Activated T-cell treated with anti-CD3 and anti-CD28 coated beads, Interleukin-2, amount 50 U/mL, for 72 hours (primary cell): ENCODE results near the gene WEE1. TPM values are rescaled to one million over a fixed set of nuclear protein-coding genes. Genes with fewer than 3 reads are reported as not detected.
"Not testable (repeated sequence)": the region's sequence is repeated elsewhere in the genome, so short reads cannot be mapped to it uniquely, and the experiment has no call there.

Source experiments
- ATAC-seq, 2 donors: fragments of 150-1000 bp; cut with Tn5 transposase; replicated peaks in 1 of 2; 2 replicates each; pipeline ENCODE4 v1.10.0; 2021; ENCODE audit warnings: moderate library complexity in 2 of 2, mild to moderate bottlenecking in 1 of 2
- DNase-seq, 2 donors: peaks; one replicate each; pipeline ENCODE4 v3.0.0; 2021 to 2022; ENCODE audit warnings: mixed read lengths in 1 of 2
- H3K27ac Mint-ChIP-seq: one replicate; pipeline ENCODE4 v1.8.0; 2022; ENCODE audit warnings: mild to moderate bottlenecking, moderate library complexity, mixed read lengths
- H3K27me3 Mint-ChIP-seq: one replicate; pipeline ENCODE4 v1.8.0; 2022; ENCODE audit warnings: low read depth, mixed read lengths
- H3K36me3 Mint-ChIP-seq, 2 donors: one replicate each; pipeline ENCODE4 v1.8.0; 2022; ENCODE audit warnings: mixed read lengths in 2 of 2, mild to moderate bottlenecking in 1 of 2; ENCODE audit not compliant: insufficient read depth in 2 of 2
- H3K4me1 Mint-ChIP-seq: one replicate; pipeline ENCODE4 v1.8.0; 2022; ENCODE audit warnings: low read depth, mixed read lengths
- H3K4me3 Mint-ChIP-seq, 2 donors: one replicate each; pipeline ENCODE4 v1.8.0; 2022; ENCODE audit warnings: mild to moderate bottlenecking in 2 of 2, mixed read lengths in 2 of 2, moderate library complexity in 2 of 2
- H3K9me3 Mint-ChIP-seq, 2 donors: one replicate each; pipeline ENCODE4 v1.8.0; 2022; ENCODE audit warnings: mixed read lengths in 2 of 2
- total RNA-seq, 2 donors: library from RNA; stranded (reverse); gene quantifications; one replicate each; pipeline ENCODE4 v1.2.3, GENCODE V29; 2022

WEE1 gene
- total RNA-seq, 2 donors from 2014 or later: 41.6 to 45.5 TPM

GRCh38 chr11:9594267-9595046 is 21.0 kb downstream of the WEE1 start:
- peaks cover 0 to 10% of the 10 kb centered on the region in 2 donors for H3K36me3 Mint-ChIP-seq
- H3K9me3 Mint-ChIP-seq: no peaks in the 10 kb centered on the region
- no peaks in the 10 kb centered on the region for H3K4me1 Mint-ChIP-seq
- no peak overlapping the region for H3K27ac Mint-ChIP-seq
- H3K4me3 Mint-ChIP-seq: no peak overlapping the region
- DNase-seq: no peak
- no peak for ATAC-seq
- no peaks in the 10 kb centered on the region for H3K27me3 Mint-ChIP-seq

DNA sequence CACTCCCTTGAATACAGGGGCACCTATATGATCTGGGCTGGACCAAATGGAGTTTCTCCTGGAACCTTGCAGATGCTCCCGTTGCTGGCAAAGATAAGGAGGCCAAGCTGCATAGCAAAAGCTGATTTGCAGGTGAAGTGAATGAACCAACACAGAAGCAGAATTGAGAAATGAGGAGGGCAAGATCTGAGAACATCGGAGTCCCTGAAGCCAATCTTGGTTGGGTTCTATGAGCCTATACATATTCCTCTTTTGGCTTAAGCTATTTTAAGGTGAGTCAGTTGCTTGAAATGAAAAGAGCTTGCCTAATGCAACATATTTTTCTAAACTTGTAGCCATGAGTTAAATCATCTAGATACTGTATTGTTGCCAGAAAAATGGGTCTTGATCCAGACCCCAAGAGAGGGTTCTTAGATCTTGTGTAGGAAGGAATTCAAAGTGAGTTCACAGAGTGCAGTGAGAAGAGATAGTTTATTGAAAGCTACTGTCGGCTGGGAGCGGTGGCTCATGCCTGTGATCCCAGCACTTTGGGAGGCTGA is 23.5 kb downstream of the WEE1 start:
- no peak for ATAC-seq
- no peak overlapping the region for H3K27ac Mint-ChIP-seq
- no peaks in the 10 kb centered on the region for H3K9me3 Mint-ChIP-seq
- no peak overlapping the region for H3K4me3 Mint-ChIP-seq
- H3K27me3 Mint-ChIP-seq: no peaks in the 10 kb centered on the region
- no peaks in the 10 kb centered on the region for H3K36me3 Mint-ChIP-seq
- DNase-seq: no peak
- H3K4me1 Mint-ChIP-seq: peaks cover 21% of the 10 kb centered on the region

DNA sequence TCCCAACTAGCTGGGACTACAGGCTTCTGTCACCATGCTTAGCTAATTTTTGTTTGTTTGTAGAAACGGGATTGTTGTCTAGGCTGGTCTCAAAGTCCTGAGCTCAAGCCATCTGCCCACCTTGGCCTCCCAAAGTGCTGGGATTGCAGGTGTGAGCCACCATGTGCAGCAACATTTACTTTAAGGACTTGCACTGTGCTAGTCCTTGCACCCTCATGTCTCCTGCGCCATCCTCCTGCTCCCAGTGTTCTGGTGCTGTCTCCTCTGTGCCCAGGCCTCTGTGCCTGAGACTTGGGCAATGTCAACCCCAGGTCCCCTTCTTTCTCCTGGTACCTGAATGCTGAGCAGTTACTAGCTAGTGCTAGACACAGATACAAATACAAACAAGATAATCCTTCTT is 26.7 kb downstream of the WEE1 start:
- H3K36me3 Mint-ChIP-seq: no peaks in the 10 kb centered on the region
- ATAC-seq (no peak), DNase-seq (no peak)
- H3K4me3 Mint-ChIP-seq: peak overlapping the region in 1 of 2 donors; percentile 75
- no peak overlapping the region for H3K27ac Mint-ChIP-seq
- H3K9me3 Mint-ChIP-seq: no peaks in the 10 kb centered on the region
- no peaks in the 10 kb centered on the region for H3K27me3 Mint-ChIP-seq
- peaks cover 37% of the 10 kb centered on the region for H3K4me1 Mint-ChIP-seq

DNA sequence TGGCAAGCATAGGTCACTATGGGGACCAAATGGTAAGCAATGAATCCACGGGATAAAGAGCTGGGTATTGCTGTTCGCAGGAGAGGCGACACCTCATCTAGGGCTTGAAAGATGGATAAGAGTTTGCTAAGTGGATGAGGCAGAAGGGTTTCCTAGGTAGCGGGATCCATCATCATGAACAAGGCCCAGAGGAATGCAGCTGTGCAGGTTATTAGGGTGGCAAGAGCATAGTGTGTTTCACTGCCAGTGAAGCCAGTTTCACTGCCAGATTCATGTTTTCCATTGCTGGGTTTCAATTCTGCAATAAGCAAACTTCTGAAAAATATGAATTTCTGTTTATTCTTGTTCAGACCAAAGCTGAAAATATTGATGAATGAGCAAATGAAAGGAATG is 27.2 kb downstream of the WEE1 start:
- Mint-ChIP-seq H3K4me3 (peak overlapping the region; percentile 75 to 83), H3K36me3 (no peaks in the 10 kb centered on the region), H3K4me1 (peaks cover 37% of the 10 kb centered on the region), H3K9me3 (no peaks in the 10 kb centered on the region), H3K27ac (peak overlapping the region; percentile 66), H3K27me3 (no peaks in the 10 kb centered on the region)
- DNase-seq (peak in 1 of 2 donors; percentile 19), ATAC-seq (peak; percentile 27 to 40)

GRCh38 chr11:9601037-9601875 is 27.8 kb downstream of the WEE1 start:
- DNase-seq (peak; percentile 81 to 86), ATAC-seq (peak; percentile 86 to 92)
- H3K4me1 Mint-ChIP-seq: peaks cover 37% of the 10 kb centered on the region
- H3K9me3 Mint-ChIP-seq: no peaks in the 10 kb centered on the region
- peak overlapping the region; percentile 66 for H3K27ac Mint-ChIP-seq
- no peaks in the 10 kb centered on the region for H3K36me3 Mint-ChIP-seq
- H3K27me3 Mint-ChIP-seq: no peaks in the 10 kb centered on the region
- H3K4me3 Mint-ChIP-seq: peak overlapping the region; percentile 75 to 83

DNA sequence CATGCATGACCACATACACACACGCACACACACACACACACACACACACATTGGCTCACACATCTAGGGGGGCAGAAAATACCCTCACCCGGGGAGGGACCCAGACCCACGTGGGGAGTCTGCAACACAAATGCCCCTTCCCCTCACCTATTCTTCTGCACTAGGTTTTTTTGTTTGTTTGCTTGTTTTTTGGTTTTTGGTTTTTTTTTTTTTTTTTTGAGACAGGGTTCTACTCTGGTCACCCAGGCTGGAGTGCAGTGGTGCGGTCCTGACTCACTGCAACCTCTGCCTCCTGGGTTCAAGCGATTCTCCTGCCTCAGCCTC is 28.4 kb downstream of the WEE1 start:
- peaks cover 37% of the 10 kb centered on the region for H3K4me1 Mint-ChIP-seq
- no peaks in the 10 kb centered on the region for H3K9me3 Mint-ChIP-seq
- H3K4me3 Mint-ChIP-seq: peak overlapping the region; percentile 75 to 83
- ATAC-seq (peak; percentile 20 to 30), DNase-seq (no peak)
- peaks cover 4% of the 10 kb centered on the region for H3K27me3 Mint-ChIP-seq
- H3K36me3 Mint-ChIP-seq: no peaks in the 10 kb centered on the region
- no peak overlapping the region for H3K27ac Mint-ChIP-seq

DNA sequence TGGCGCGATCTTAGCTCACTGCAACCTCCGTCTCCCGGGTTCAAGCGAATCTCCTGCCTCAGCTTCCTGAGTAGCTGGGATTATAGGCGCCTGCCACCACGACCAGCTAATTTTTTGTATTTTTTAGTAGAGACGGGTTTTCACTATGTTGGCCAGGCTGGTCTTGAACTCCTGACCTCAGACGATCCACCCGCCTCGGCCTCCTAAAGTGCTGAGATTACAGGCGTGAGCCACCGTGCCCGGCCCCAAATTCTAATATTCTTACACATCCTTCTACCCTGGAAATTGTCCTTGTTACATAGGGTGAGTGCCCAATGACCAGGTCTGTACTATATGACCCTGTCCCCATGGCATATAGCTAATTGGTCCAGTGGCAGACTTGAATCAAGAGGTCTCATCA is 29.7 kb downstream of the WEE1 start:
- not testable (repeated sequence) for H3K4me3 Mint-ChIP-seq, ATAC-seq, H3K27ac Mint-ChIP-seq, DNase-seq, H3K27me3 Mint-ChIP-seq, H3K36me3 Mint-ChIP-seq, H3K9me3 Mint-ChIP-seq
- peaks cover 37% of the 10 kb centered on the region for H3K4me1 Mint-ChIP-seq

- peaks cover 45% of the 10 kb centered on the region for H3K4me1 Mint-ChIP-seq
- H3K27me3 Mint-ChIP-seq: peaks cover 6% of the 10 kb centered on the region
- peak overlapping the region in 1 of 2 donors; percentile 12 for H3K4me3 Mint-ChIP-seq
- ATAC-seq: peak; percentile 17 to 46
- no peaks in the 10 kb centered on the region for H3K9me3 Mint-ChIP-seq
- peak in 1 of 2 donors; percentile 19 for DNase-seq
- peaks cover under 1 to 1% of the 10 kb centered on the region in 2 donors for H3K36me3 Mint-ChIP-seq
- H3K27ac Mint-ChIP-seq: no peak overlapping the region
Measured at GRCh38 chr11:9604134-9604533, 30.7 kb downstream of the WEE1 start.

- Mint-ChIP-seq H3K9me3 (no peaks in the 10 kb centered on the region), H3K27ac (no peak overlapping the region), H3K4me3 (no peak overlapping the region), H3K4me1 (peaks cover 41% of the 10 kb centered on the region), H3K27me3 (peaks cover 6% of the 10 kb centered on the region), H3K36me3 (peaks cover 1 to 3% of the 10 kb centered on the region in 2 donors)
- DNase-seq (no peak), ATAC-seq (no peak)
Measured at GRCh38 chr11:9605742-9606141, 32.3 kb downstream of the WEE1 start.

- ATAC-seq (no peak), DNase-seq (no peak)
- Mint-ChIP-seq H3K27ac (no peak overlapping the region), H3K27me3 (peaks cover 6% of the 10 kb centered on the region), H3K9me3 (no peaks in the 10 kb centered on the region), H3K4me3 (no peak overlapping the region), H3K4me1 (peaks cover 39% of the 10 kb centered on the region), H3K36me3 (peaks cover 1 to 3% of the 10 kb centered on the region in 2 donors)
Measured at GRCh38 chr11:9606809-9607510, 33.5 kb downstream of the WEE1 start.

DNA sequence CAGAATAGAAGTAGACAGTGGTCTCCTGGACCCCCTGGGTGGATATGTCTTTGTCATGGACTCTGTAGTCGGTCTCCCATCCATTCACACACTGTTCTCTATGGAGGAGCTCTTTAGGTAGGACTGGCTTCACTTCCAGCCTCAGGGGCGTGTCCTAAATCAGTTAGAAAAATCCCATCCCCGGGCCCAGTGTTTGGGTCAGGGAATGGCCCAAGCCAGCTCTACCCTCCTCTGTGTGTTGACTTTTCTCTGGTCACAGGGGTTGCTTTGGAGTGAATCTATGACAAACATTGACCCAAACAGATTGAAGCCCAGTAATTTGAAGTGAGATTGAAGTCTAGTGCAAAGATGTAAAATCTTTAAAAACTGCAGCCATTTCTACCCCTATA is 34.0 kb downstream of the WEE1 start:
- H3K27ac Mint-ChIP-seq: no peak overlapping the region
- H3K36me3 Mint-ChIP-seq: peaks cover 1 to 3% of the 10 kb centered on the region in 2 donors
- no peak overlapping the region for H3K4me3 Mint-ChIP-seq
- DNase-seq (no peak), ATAC-seq (no peak)
- no peaks in the 10 kb centered on the region for H3K9me3 Mint-ChIP-seq
- H3K4me1 Mint-ChIP-seq: peaks cover 38% of the 10 kb centered on the region
- H3K27me3 Mint-ChIP-seq: peaks cover 6% of the 10 kb centered on the region

GRCh38 chr11:9609002-9609759 is 35.7 kb downstream of the WEE1 start:
- Mint-ChIP-seq H3K27me3 (peaks cover 6% of the 10 kb centered on the region), H3K4me1 (peaks cover 43% of the 10 kb centered on the region), H3K36me3 (peaks cover 1 to 3% of the 10 kb centered on the region in 2 donors), H3K4me3 (no peak overlapping the region), H3K9me3 (no peaks in the 10 kb centered on the region), H3K27ac (no peak overlapping the region)
- no peak for DNase-seq
- no peak for ATAC-seq
